K562 (cell line): ENCODE measurements around the gene ERICH2.

Experiments used
- TCF7L2 ChIP-seq: fragments of 150-350 bp; IDR thresholded peaks from 2 replicates; pipeline ENCODE4 v1.6.1; 2016; ENCODE audit warnings: low read depth, mild to moderate bottlenecking, low read length, moderate library complexity
- USF1 ChIP-seq: sonication (generic); formaldehyde crosslinking; IDR thresholded peaks from 2 replicates; pipeline ENCODE4 v1.9.0; 2022; ENCODE audit warnings: mild to moderate bottlenecking, missing genetic modification reagents

GRCh38 chr2:170827841-170828532 lies 57.8 kb downstream of the ERICH2 start:
- TF ChIP-seq TCF7L2 (no peak), USF1 (CRISPR knock-in tag) (no peak)
